HEK293 (cell line): ENCODE results near the gene SDHAF4.

ENCODE experiments used
- CTCF ChIA-PET: fragments of 350-600 bp; formaldehyde crosslinking; extraction: SDS; loops from one replicate; lab custom pipeline; 2021; ENCODE audit warnings: antibody characterized with exemption; lab: Yijun Ruan, JAX
- POLR2A ChIA-PET: fragments of 300-600 bp; formaldehyde crosslinking; extraction: SDS; loops from one replicate; lab custom pipeline; 2020; ENCODE audit warnings: antibody characterized with exemption, inconsistent platforms; lab: Yijun Ruan, JAX
- H3K27ac ChIP-seq: fragments of 200-500 bp; sonication (Bioruptor generic); 2 replicates; pipeline ENCODE4 v1.5.1; 2014; ENCODE audit warnings: low read depth, low read length, control low read depth, inconsistent platforms; ENCODE audit errors: extremely low read depth
- H3K36me3 ChIP-seq, 2 experiments: fragments of 200-500 bp in 1 of 2; sonication (Bioruptor generic) in 1 of 2; 1 replicate in 1 of 2; 2 replicates in 1 of 2; pipeline ENCODE4 v1.5.1; 2014 to 2017; ENCODE audit warnings: inconsistent platforms in 2 of 2, low read length in 2 of 2; ENCODE audit not compliant: control insufficient read depth in 2 of 2, insufficient read depth in 1 of 2
- H3K4me1 ChIP-seq: fragments of 200-500 bp; sonication (Bioruptor generic); 2 replicates; pipeline ENCODE4 v1.5.1; 2014; ENCODE audit warnings: mild to moderate bottlenecking, low read length, inconsistent platforms; ENCODE audit not compliant: control insufficient read depth, insufficient read depth
- H3K4me3 ChIP-seq: 2 replicates; pipeline ENCODE4 v1.5.1; 2011; ENCODE audit warnings: low read depth, mild to moderate bottlenecking, control low read depth, low read length, moderate library complexity
- H3K9me3 ChIP-seq: fragments of 200-500 bp; sonication (Bioruptor generic); 2 replicates; pipeline ENCODE4 v1.5.1; 2014; ENCODE audit warnings: low read depth, low read length, inconsistent platforms; ENCODE audit not compliant: control insufficient read depth, insufficient read depth
- ZNF146 ChIP-seq: fragments of 450-650 bp; formaldehyde crosslinking; IDR thresholded peaks from 2 replicates; pipeline ENCODE4 v1.5.1; 2016; ENCODE audit warnings: missing biosample characterization, missing genetic modification characterization
- ZNF501 ChIP-seq: fragments of 450-650 bp; formaldehyde crosslinking; IDR thresholded peaks from 2 replicates; pipeline ENCODE4 v1.5.1; 2016; ENCODE audit warnings: missing biosample characterization, missing genetic modification characterization
- ZNF654 ChIP-seq: fragments of 450-650 bp; formaldehyde crosslinking; IDR thresholded peaks from 2 replicates; pipeline ENCODE4 v1.5.1; 2016; ENCODE audit warnings: low read depth, missing biosample characterization, missing genetic modification characterization
- ZNF670 ChIP-seq: fragments of 450-650 bp; formaldehyde crosslinking; IDR thresholded peaks from 2 replicates; pipeline ENCODE4 v1.5.1; 2016; ENCODE audit warnings: missing biosample characterization, missing genetic modification characterization, low read depth
- TF ChIP-seq, protein P1 (sequence below): fragments of 450-650 bp; IDR thresholded peaks from 2 replicates; pipeline ENCODE4 v1.5.1; 2018; ENCODE audit warnings: missing biosample characterization, mild to moderate bottlenecking, missing genetic modification characterization
- TF ChIP-seq, protein P2 (sequence below): fragments of 450-650 bp; formaldehyde crosslinking; IDR thresholded peaks from 2 replicates; pipeline ENCODE4 v1.5.1; 2017; ENCODE audit warnings: missing biosample characterization, missing genetic modification characterization
- TF ChIP-seq, protein P3 (sequence below): fragments of 450-650 bp; formaldehyde crosslinking; IDR thresholded peaks from 2 replicates; pipeline ENCODE4 v1.5.1; 2016; ENCODE audit warnings: missing biosample characterization, missing genetic modification characterization
- TF ChIP-seq, protein P4 (sequence below): fragments of 450-650 bp; formaldehyde crosslinking; IDR thresholded peaks from 2 replicates; pipeline ENCODE4 v1.5.1; 2016; ENCODE audit warnings: missing biosample characterization, missing genetic modification characterization
- TF ChIP-seq, protein P5 (sequence below): fragments of 450-650 bp; formaldehyde crosslinking; IDR thresholded peaks from 2 replicates; pipeline ENCODE4 v1.5.1; 2016; ENCODE audit warnings: missing biosample characterization, missing genetic modification characterization
- TF ChIP-seq, protein P6 (sequence below): fragments of 450-650 bp; formaldehyde crosslinking; conservative IDR thresholded peaks from 2 replicates; pipeline ENCODE4 v1.5.1; 2016; ENCODE audit warnings: low read depth, missing biosample characterization, missing genetic modification characterization

SDHAF4 gene

DNA sequence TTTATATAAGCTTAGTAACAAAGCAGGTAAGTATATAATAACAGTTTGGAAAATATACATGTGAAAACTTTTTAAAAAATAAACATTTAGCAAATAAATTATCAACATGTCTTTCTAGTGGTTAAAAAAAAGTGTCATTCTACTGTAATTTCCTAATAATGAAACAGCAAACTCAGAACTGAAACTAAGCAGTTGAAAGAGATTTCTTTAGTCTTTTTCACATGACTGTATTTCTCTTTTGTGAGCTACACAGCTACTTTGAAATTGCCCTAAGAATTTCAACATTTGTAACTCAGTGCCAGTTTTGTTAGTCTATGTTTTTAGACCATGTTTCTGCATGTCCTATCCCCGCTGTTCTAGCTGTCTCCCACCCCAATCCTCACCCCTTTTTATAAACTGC lies 28.4 kb upstream of the SDHAF4 start:
- ChIA-PET CTCF (interaction anchor here (0.5 to 1.5 kb wide), 5 partner anchors 11 to 230 kb away, joined by 3 to 4 read pairs (median 3); no protein-coding TSS in a partner anchor), POLR2A (no interaction called here)
- TF ChIP-seq, protein P1, sequence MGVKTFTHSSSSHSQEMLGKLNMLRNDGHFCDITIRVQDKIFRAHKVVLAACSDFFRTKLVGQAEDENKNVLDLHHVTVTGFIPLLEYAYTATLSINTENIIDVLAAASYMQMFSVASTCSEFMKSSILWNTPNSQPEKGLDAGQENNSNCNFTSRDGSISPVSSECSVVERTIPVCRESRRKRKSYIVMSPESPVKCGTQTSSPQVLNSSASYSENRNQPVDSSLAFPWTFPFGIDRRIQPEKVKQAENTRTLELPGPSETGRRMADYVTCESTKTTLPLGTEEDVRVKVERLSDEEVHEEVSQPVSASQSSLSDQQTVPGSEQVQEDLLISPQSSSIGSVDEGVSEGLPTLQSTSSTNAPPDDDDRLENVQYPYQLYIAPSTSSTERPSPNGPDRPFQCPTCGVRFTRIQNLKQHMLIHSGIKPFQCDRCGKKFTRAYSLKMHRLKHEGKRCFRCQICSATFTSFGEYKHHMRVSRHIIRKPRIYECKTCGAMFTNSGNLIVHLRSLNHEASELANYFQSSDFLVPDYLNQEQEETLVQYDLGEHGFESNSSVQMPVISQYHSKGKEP (tag by site-specific recombination), result no peak
- TF ChIP-seq ZNF670 (tag by site-specific recombination), result no peak
- TF ChIP-seq, protein P2, sequence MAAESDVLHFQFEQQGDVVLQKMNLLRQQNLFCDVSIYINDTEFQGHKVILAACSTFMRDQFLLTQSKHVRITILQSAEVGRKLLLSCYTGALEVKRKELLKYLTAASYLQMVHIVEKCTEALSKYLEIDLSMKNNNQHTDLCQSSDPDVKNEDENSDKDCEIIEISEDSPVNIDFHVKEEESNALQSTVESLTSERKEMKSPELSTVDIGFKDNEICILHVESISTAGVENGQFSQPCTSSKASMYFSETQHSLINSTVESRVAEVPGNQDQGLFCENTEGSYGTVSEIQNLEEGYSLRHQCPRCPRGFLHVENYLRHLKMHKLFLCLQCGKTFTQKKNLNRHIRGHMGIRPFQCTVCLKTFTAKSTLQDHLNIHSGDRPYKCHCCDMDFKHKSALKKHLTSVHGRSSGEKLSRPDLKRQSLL, result no peak
- TF ChIP-seq, protein P3, sequence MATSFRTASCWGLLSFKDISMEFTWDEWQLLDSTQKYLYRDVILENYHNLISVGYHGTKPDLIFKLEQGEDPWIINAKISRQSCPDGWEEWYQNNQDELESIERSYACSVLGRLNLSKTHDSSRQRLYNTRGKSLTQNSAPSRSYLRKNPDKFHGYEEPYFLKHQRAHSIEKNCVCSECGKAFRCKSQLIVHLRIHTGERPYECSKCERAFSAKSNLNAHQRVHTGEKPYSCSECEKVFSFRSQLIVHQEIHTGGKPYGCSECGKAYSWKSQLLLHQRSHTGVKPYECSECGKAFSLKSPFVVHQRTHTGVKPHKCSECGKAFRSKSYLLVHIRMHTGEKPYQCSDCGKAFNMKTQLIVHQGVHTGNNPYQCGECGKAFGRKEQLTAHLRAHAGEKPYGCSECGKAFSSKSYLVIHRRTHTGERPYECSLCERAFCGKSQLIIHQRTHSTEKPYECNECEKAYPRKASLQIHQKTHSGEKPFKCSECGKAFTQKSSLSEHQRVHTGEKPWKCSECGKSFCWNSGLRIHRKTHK (tag by site-specific recombination), result no peak
- no peak for TF ChIP-seq ZNF501 (tag by site-specific recombination)
- Histone ChIP-seq H3K4me3 (no peak overlapping the region), H3K36me3 (peaks cover 21 to 31% of the 10 kb centered on the region in 2 experiments), H3K9me3 (no peaks in the 10 kb centered on the region), H3K27ac (no peak overlapping the region), H3K4me1 (no peaks in the 10 kb centered on the region)

DNA sequence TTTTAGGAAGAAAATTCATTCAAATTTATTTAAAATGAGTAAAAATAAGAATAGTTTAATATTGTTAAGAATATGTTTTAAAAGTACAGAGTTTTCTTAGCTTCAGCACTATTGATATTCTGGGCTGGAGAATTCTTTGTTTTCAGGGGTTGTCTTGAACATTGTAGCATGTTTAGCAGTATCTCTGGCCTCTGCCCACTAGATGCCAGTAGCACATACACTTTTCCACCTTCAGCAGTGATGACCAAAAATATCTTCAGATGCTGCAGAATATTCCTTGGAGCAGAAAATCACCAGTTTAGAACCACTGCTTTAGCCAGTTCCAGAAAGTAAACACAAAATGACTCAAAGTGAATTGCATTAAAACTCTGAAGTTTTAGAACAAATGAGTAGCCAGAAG lies 19.4 kb upstream of the SDHAF4 start:
- TF ChIP-seq, protein P4, sequence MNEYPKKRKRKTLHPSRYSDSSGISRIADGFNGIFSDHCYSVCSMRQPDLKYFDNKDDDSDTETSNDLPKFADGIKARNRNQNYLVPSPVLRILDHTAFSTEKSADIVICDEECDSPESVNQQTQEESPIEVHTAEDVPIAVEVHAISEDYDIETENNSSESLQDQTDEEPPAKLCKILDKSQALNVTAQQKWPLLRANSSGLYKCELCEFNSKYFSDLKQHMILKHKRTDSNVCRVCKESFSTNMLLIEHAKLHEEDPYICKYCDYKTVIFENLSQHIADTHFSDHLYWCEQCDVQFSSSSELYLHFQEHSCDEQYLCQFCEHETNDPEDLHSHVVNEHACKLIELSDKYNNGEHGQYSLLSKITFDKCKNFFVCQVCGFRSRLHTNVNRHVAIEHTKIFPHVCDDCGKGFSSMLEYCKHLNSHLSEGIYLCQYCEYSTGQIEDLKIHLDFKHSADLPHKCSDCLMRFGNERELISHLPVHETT, result no peak
- TF ChIP-seq ZNF654 (peak; percentile 63), ZNF146 (tag by site-specific recombination) (no peak)
- TF ChIP-seq, protein P5, sequence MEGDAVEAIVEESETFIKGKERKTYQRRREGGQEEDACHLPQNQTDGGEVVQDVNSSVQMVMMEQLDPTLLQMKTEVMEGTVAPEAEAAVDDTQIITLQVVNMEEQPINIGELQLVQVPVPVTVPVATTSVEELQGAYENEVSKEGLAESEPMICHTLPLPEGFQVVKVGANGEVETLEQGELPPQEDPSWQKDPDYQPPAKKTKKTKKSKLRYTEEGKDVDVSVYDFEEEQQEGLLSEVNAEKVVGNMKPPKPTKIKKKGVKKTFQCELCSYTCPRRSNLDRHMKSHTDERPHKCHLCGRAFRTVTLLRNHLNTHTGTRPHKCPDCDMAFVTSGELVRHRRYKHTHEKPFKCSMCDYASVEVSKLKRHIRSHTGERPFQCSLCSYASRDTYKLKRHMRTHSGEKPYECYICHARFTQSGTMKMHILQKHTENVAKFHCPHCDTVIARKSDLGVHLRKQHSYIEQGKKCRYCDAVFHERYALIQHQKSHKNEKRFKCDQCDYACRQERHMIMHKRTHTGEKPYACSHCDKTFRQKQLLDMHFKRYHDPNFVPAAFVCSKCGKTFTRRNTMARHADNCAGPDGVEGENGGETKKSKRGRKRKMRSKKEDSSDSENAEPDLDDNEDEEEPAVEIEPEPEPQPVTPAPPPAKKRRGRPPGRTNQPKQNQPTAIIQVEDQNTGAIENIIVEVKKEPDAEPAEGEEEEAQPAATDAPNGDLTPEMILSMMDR (tag by site-specific recombination), result peak; percentile 24; the same call in 1 of the 2 replicates
- TF ChIP-seq, protein P6, sequence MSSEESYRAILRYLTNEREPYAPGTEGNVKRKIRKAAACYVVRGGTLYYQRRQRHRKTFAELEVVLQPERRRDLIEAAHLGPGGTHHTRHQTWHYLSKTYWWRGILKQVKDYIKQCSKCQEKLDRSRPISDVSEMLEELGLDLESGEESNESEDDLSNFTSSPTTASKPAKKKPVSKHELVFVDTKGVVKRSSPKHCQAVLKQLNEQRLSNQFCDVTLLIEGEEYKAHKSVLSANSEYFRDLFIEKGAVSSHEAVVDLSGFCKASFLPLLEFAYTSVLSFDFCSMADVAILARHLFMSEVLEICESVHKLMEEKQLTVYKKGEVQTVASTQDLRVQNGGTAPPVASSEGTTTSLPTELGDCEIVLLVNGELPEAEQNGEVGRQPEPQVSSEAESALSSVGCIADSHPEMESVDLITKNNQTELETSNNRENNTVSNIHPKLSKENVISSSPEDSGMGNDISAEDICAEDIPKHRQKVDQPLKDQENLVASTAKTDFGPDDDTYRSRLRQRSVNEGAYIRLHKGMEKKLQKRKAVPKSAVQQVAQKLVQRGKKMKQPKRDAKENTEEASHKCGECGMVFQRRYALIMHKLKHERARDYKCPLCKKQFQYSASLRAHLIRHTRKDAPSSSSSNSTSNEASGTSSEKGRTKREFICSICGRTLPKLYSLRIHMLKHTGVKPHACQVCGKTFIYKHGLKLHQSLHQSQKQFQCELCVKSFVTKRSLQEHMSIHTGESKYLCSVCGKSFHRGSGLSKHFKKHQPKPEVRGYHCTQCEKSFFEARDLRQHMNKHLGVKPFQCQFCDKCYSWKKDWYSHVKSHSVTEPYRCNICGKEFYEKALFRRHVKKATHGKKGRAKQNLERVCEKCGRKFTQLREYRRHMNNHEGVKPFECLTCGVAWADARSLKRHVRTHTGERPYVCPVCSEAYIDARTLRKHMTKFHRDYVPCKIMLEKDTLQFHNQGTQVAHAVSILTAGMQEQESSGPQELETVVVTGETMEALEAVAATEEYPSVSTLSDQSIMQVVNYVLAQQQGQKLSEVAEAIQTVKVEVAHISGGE (tag by site-specific recombination), result no peak
- CTCF ChIA-PET, result interaction anchor here (0.6 to 2.5 kb wide), 23 partner anchors 11 to 466 kb away, joined by 3 to 9 read pairs (median 4); no protein-coding TSS in a partner anchor
- Histone ChIP-seq H3K4me3 (no peak overlapping the region), H3K4me1 (no peaks in the 10 kb centered on the region), H3K9me3 (no peaks in the 10 kb centered on the region), H3K27ac (no peak overlapping the region), H3K36me3 (peaks cover 2 to 6% of the 10 kb centered on the region in 2 experiments; a peak in 2 of 3 replicates)
- POLR2A ChIA-PET, result no interaction called here
